Hepatocyte (in vitro differentiated cells): Measurements from ENCODE around the gene ALDOC.

ENCODE experiments used
- EZH2 ChIP-seq: fragments of 200-600 bp; sonication (generic); IDR thresholded peaks from 2 replicates; pipeline ENCODE4 v1.6.1; 2016; ENCODE audit warnings: antibody characterized with exemption, mild to moderate bottlenecking, borderline replicate concordance
- EZH2phosphoT487 ChIP-seq: fragments of 200-600 bp; sonication (generic); IDR thresholded peaks from one replicate; pipeline ENCODE4 v1.6.1; 2018; ENCODE audit warnings: antibody characterized with exemption, mild to moderate bottlenecking, low read depth, moderate library complexity; ENCODE audit not compliant: unreplicated experiment, severe bottlenecking
- TF ChIP-seq, protein P1 (sequence below): fragments of 200-600 bp; sonication (generic); IDR thresholded peaks from 2 replicates; pipeline ENCODE4 v1.5.1; 2016; ENCODE audit warnings: antibody characterized with exemption, mild to moderate bottlenecking; ENCODE audit not compliant: poor library complexity

DNA sequence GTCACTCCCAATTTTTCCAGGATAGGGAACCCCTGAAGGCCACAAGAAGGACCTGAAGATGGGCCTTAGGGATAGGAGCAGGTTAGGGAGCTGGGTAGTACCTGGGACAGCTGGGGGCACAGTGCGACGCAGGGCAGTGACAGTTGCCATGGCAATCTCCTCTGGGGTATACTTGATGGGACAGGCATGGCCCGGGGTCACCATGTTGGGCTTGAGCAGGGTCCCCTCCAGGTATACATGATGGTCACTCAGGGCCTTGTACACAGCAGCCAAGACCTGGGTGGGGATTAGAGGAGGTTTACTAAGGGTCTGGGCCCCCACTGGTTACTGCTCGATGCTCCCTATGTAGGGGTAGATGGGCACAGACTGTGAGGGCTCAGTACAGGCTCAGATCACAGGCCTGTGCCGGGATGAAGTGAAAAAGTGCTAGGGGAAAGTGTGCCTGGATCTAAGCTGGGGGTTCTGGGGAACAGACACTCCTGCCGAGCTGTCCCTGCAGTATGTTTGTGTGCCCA, 2.7 kb downstream of the ALDOC start:
- TF ChIP-seq, protein P1, sequence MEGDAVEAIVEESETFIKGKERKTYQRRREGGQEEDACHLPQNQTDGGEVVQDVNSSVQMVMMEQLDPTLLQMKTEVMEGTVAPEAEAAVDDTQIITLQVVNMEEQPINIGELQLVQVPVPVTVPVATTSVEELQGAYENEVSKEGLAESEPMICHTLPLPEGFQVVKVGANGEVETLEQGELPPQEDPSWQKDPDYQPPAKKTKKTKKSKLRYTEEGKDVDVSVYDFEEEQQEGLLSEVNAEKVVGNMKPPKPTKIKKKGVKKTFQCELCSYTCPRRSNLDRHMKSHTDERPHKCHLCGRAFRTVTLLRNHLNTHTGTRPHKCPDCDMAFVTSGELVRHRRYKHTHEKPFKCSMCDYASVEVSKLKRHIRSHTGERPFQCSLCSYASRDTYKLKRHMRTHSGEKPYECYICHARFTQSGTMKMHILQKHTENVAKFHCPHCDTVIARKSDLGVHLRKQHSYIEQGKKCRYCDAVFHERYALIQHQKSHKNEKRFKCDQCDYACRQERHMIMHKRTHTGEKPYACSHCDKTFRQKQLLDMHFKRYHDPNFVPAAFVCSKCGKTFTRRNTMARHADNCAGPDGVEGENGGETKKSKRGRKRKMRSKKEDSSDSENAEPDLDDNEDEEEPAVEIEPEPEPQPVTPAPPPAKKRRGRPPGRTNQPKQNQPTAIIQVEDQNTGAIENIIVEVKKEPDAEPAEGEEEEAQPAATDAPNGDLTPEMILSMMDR = no peak
- TF ChIP-seq EZH2 (no peak), EZH2phosphoT487 (no peak)
